ENCODE results near the gene COQ8A.
"Not testable (repeated sequence)": the region's sequence is repeated elsewhere in the genome, so short reads cannot be mapped to it uniquely, and the experiment has no call there.

The COQ8A gene

DNA sequence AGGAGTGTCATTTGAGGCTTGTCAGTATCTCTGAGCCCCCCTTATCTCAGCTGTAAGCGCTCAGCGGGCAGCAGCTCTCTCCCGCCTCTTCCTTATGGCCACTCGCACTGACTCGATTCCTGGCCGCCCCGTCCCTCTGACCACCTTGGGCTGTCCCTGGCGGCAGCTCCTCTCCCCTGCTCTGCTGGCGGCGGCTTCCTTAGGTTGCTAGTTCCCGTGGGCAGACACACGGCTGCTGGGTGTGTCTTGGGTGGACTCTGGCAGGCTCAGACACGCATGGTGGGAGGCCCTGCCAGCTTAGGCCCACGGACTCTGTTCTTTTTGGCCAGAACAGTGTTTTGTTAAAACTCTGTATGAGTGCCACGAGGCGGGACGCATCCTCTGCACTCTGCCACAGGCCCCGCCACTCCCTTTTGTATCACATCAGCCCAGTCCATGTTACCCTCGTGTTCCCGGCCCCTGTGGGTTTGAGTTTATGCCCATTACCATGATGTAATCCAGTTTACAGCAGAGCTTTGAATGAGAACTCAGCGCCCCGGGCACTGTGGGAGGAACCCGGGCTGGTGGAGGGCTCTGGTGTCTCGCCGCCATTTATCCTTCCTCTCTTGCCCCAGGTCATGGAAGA is 45.9 kb downstream of the COQ8A start:
- no peak for DNase-seq

DNA sequence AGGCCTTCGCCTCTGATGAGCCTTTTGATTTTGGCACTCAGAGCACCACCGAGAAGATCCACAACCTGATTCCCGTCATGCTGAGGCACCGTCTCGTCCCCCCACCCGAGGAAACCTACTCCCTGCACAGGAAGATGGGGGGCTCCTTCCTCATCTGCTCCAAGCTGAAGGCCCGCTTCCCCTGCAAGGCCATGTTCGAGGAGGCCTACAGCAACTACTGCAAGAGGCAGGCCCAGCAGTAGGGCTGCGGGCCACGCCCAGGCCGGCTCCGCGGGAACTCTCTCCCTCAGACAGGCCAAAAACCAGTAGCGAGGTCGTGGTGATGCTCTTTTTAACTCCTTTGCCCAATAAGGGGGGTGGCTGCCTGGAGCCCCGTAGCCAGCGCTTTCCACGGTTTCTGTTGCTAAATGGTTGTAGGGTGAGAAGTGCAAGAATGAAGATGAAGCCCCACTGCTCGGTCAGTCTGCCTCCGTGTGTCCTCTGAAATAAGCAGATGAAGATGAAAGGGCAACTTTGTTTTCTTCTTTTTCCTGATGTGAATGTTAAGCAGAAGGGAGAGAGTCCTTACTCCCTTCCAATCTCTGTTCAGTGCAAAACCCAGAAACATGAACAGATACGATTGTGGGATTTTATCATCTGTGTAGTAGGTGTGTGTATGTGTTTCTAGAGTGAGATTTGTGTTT is 46.5 kb downstream of the COQ8A start:
- no peak for DNase-seq

DNA sequence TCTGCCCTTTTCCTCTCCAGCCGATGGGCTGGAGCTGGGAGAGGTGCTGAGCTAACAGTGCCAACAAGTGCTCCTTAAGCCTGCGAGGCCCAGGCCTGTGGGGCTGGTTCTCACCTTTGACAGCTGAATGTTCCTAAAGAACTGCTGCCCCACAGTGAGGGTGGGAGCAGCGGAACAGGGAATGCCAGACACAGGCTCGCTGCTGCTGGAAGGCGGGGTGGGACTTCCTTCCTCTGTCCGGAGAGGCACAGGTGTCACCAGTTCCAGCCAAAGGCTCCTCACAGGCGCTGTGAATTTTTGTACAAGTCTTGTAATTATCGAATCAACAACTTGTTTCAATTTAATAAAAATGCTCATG is 47.1 kb downstream of the COQ8A start:
- no peak for DNase-seq

DNA sequence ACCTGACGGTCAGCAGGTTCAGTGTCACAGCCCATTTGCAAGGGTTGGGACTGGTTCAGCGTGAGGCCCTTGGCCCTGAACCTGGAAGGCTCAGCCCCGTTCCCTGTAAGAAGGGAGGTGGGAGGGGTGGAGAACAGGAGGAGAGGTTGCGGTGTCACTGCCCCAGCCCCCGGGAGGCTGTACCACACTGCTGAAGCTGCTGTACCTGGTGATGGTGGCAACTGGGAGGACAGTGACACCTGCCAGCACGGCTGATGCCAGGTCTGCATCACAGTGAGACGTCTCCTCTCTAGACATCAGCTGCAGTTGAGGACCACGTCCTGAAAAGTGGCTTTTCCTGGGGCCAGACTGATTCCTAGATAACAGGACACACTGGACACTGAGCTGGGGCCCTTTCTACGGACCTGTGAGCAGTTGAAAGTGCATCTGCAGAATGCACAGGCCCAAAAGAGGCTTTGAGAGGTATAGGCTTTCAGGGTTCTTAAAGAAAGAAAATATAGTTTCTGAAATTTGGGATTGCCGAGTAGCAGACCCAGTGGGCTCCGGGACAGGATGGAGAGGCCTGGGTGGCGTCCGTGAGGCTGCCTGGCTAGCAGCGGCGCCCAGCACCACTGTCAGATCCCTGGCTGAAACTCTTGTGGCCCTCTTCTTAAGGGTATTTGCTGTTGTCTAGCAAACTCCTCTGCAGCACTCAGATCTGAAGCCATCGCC is 47.7 kb downstream of the COQ8A start:
- DNase-seq, result no peak

- DNase-seq, result no peak
These were observed 48.2 kb downstream of the COQ8A start for GRCh38 chr1:226988334-226988666.

- DNase-seq, result no peak
These were observed 49.2 kb downstream of the COQ8A start for GRCh38 chr1:226989085-226989920.

DNA sequence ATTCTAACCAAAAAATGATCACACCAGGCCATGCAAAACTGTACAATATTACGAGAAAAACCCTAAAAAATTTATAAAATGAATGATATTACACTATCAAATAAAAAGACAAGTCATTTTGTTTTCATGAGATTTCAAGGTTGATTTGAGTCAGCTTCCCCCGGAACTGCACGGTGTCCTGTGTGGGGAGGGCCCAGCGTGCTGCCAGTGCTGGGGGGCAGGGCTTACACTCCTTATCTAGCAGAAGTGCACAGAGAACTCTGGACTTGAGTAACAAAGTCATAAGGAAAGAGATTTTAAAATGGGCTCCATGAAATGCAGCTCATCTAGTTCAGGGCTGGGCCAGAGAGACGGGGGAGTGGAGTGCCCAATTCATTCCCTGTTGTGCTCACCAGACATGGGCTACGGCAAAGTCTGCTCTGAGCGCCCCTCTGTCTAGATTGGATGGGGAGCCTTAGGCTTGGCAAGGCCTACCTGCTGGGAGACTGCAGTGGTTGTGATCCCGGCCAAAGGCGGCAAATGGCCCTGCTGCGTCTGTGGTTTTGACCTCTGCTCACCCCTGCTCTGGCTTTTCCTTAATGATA is 50.1 kb downstream of the COQ8A start:
- DNase-seq, result peak; percentile 72

DNA sequence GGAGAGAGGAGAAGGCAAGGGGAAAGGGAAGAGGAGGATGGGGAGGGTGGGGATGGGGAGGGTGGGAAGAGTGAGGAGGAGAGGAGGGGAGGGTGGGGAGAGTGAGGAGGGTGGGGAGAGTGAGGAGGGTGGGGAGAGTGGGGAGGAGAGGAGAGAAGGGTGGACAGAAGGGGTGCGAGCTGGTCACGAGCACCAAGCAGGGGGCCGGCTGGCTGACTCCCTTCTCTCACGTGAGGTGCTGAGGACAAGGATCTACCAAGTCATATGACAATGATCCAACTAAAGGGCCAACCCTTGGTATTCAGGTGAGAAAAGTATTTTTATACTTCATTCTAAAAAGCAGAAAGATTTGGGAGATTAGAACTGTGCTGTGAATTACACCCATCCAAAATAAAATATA is 51.8 kb downstream of the COQ8A start:
- DNase-seq, result no peak

- DNase-seq, result no peak
These were observed 53.9 kb downstream of the COQ8A start for GRCh38 chr1:226993814-226994585.

DNA sequence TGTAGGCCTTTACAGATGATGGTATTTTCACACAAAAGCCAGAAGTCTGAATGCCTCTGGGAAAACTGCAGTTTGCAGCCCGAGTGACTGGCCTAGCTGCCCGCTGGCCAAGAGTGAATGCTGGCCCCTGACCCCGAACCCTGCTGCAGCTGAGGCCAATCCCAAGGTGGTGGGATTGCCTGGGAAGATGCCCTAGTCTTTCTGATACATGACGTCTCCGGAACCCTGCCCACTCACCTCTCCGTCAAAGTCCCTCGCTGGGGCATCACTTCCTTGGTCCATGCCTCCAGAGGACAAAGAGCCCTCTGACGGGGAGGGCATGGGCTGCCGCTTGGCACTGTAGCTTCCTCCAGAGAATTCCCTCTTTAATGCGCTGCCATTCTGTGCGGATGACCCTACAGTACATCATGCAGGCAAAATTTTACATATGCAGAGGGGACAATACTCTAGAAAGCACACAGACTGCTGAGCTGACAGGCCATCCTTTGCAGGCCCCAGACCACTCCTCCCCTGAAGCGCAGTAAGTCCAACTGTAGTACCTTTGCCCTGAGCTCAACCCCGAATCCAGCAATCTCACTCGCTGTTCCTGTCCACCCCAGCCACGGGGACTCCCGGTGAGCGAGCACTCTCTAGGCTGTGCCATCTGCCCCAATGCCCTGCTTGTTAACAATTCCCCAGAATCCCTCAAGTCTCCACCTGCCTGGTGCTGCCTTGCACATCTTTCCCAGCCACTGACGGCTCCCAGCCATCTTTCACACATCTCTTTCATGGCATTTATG is 54.7 kb downstream of the COQ8A start:
- DNase-seq, result no peak

DNA sequence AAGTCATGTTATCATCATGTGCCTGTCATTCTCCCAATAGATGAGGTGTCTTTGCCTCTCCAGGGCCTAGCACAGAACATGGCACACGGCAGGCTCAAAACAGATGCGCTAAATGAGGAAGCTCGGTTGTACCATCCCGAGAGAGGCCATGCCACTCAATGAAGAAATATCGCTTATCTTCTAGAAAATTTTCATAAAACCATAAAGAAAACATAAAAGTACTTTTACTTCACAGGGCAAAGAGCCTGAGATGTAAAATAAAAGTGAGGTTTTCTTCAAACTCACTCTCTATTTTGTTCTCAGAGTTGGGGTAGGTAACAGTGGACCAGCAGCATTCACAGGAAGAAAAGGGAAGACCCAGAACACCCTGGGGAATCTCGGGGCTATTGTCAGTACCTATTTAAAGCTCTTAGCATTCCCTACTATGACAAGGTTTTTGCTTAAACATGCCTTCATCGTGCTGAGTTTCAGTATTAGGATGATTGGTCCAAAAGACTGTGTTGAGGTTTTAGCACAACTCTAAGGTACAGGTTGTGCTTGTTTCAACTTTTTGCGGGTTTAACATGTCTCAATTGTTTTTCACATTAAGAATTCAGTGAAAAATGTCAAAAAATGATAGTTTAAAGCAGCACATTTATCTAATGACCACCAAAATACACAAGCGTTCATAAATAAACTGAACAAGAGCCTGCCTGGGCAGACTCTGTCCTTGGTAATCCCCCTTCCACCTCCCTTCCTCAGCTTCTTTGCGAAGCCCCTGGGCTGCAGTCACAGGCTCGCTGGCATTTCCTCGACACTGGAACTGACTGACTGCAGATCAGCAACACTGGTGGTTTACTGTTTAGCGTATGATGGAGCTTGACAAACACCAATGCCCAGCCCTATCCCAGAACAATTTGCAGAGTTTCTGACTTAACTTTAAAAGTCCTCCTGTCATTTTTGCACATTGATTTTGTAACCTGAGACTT is 55.6 kb downstream of the COQ8A start:
- DNase-seq, result no peak

DNA sequence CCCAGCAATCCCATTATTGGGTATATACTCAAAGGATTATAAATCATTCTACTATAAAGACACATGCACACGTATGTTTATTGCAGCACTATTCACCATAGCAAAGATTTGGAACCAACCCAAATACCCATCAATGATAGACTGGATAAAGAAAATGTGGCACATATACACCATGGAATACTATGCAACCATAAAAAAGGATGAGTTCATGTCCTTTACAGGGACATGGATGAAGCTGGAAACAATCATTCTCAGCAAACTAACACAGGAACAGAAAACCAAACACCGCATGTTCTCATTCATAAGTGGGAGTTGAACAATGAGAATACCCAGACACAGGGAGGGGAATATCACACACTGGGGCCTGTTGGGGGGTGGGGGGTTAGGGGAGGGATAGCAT is 59.5 kb downstream of the COQ8A start:
- DNase-seq, result not testable (repeated sequence)

DNA sequence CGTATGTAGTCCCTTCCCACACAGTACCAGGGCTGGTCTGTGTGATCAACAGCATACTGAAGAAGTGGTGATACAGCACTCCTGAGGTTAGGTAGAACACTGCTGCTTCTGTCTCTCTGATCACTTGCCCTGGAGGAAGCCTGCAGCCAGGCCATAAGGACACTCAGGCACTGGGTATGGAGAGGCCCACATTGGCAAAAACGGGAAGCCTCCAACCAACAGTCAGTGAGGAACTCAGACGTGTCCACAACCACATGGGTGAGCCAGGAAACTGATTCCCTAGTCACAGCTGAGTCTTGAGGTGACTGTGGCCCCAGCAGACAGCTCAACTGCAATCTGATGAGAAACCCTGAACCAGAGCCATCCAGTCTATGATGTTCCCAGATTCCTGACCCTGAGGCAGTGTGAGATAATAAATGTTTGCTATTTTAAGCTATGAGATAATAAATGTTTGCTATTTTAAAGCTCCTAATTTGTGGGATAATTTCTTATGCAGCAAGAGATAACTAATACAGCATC is 62.5 kb downstream of the COQ8A start:
- DNase-seq, result no peak

DNA sequence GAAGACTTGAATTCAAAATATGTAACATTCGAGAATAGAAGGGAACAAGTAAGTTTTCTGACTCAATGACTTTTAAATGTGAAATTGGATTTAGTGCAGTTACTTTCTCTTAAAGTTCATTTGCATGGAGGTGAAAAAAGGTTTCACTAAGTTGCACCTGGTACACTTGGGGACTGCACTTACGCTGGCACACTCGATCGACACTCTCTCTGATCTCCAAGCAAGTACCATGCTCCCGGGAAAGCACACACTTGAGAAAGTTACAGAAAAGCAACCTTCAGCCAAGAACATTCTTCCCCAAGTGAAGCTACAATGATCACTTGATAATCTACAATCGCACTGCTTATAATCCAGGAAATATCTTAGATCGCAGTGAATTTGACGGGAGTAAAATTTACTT is 63.1 kb downstream of the COQ8A start:
- no peak for DNase-seq

- no peak for DNase-seq
These were observed 64.7 kb downstream of the COQ8A start for GRCh38 chr1:227004796-227005195.

GRCh38 chr1:227006226-227006796 is 66.2 kb downstream of the COQ8A start:
- no peak for DNase-seq

- DNase-seq, result no peak
These were observed 69.8 kb downstream of the COQ8A start for GRCh38 chr1:227009937-227010336.

GRCh38 chr1:227010645-227011044 is 70.6 kb downstream of the COQ8A start:
- DNase-seq, result no peak

GRCh38 chr1:227016990-227017389 is 76.9 kb downstream of the COQ8A start:
- no peak for DNase-seq

DNA sequence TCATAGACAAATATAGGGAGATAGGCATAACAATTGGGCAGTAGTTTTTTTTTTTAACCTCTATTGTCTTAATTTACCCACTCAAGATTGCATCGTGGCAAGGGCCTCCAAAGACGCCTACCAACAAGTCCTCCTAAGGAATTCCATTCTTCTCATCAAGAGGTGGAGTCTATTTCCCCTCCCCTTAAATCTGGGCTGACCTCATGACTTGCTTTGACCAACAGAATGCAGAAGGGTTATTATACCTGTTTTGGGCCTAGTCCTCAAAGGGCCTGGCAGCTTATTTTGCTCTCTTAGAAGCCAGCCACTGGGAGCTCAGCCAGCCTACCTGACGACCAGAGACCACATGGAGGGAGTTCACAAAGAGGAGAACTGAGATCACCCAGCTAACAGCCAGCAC is 92.3 kb downstream of the COQ8A start:
- no peak for DNase-seq
